Measurements from ENCODE around the gene ADAMTS20. TPM values are rescaled to one million over a fixed set of nuclear protein-coding genes. Genes with fewer than 3 reads are reported as not detected.

Gene ADAMTS20
- total RNA-seq, 1 donor from 2014 or later = not detected

DNA sequence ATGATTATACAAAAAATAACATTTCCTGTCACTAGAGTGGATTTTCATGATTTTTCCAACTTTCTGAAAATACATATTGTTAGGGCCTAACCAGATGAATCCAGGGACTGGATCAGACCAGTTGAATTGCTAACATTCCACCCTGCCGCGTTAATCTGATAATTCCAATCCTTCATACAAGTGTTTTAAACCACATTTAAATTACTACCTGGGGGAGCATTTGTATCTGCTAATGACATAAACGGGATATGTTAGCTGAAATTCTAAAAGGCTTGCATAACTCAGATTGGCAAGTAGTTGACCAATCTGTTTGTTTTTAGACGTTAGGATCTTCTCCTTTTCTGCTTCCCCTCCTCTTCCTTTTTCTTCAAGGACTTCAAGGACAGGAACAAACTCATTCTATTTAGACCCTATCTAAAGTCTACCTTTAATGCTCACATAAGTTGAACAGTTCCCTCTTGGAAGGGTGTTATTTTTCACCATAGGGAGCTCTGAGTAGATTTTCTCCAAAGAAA lies 239.0 kb downstream of the ADAMTS20 start:
- H3K27me3 Mint-ChIP-seq (ENCODE audit: low read depth) = no peaks in the 10 kb centered on the region
- no peak for DNase-seq (ENCODE audit: low spot score)
- no peaks in the 10 kb centered on the region for H3K4me1 Mint-ChIP-seq (ENCODE audit: low read depth)

DNA sequence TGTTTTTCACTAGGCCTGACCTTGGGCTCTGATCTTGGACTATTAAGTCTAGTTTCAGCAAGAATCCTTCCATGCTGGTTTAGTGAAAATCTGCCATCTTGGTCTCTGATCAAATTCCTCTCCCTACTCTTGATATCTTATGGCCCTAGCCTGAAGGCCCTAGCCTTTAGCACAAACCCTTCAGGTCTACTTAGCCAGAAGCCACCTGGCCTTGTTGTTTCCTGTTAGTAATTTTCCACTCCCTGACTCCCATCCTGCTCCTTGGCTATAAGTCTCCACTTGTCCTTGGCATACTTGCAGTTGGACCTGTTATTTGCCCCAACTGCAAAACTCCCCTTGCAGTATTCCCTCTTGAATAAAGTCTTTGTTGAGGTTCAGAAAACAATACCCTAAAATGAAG lies 241.4 kb downstream of the ADAMTS20 start:
- DNase-seq (ENCODE audit: low spot score) = no peak
- Mint-ChIP-seq H3K27ac (no peak overlapping the region), H3K27me3 (ENCODE audit: low read depth) (no peaks in the 10 kb centered on the region), H3K4me1 (ENCODE audit: low read depth) (no peaks in the 10 kb centered on the region), H3K36me3 (ENCODE audit: low read depth) (no peaks in the 10 kb centered on the region), H3K4me3 (ENCODE audit: low read depth) (no peak overlapping the region), H3K9me3 (no peaks in the 10 kb centered on the region)
- intact Hi-C loops (cut with micrococcal nuclease) = no loop called here

More for the DNA sequence above, 239.0 kb downstream of the ADAMTS20 start:
- H3K9me3 Mint-ChIP-seq = no peaks in the 10 kb centered on the region
- H3K27ac Mint-ChIP-seq = no peak overlapping the region
- no peak overlapping the region for H3K4me3 Mint-ChIP-seq (ENCODE audit: low read depth)
- H3K36me3 Mint-ChIP-seq (ENCODE audit: low read depth) = no peaks in the 10 kb centered on the region
- intact Hi-C loops (cut with micrococcal nuclease) = no loop called here

- intact Hi-C loops (cut with micrococcal nuclease) = no loop called here
- no peaks in the 10 kb centered on the region for H3K9me3 Mint-ChIP-seq
- H3K36me3 Mint-ChIP-seq (ENCODE audit: low read depth) = no peaks in the 10 kb centered on the region
- H3K4me1 Mint-ChIP-seq (ENCODE audit: low read depth) = no peaks in the 10 kb centered on the region
- no peaks in the 10 kb centered on the region for H3K27me3 Mint-ChIP-seq (ENCODE audit: low read depth)
- H3K27ac Mint-ChIP-seq = no peak overlapping the region
- no peak overlapping the region for H3K4me3 Mint-ChIP-seq (ENCODE audit: low read depth)
- no peak for DNase-seq (ENCODE audit: low spot score)
These were observed 242.0 kb downstream of the ADAMTS20 start for GRCh38 chr12:43309959-43310358.

DNA sequence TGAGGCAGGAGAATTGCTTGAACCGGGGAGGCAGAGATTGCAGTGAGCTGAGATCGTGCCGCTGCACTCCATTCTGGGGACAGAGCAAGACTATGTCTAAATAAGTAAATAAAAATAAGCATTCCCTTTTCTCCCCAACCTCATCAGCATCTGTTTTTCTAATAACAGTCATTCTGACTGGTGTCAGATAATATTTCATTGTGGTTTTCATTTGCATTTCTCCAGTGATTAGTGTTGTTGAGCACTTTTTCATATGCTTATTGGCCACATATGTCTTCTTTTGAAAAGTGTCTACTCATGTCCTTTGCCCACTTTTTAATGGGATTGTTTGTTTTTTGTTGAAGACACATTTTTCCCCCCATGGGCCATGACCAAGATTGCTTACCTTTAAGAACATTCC lies 243.2 kb downstream of the ADAMTS20 start:
- no peaks in the 10 kb centered on the region for H3K4me1 Mint-ChIP-seq (ENCODE audit: low read depth)

DNA sequence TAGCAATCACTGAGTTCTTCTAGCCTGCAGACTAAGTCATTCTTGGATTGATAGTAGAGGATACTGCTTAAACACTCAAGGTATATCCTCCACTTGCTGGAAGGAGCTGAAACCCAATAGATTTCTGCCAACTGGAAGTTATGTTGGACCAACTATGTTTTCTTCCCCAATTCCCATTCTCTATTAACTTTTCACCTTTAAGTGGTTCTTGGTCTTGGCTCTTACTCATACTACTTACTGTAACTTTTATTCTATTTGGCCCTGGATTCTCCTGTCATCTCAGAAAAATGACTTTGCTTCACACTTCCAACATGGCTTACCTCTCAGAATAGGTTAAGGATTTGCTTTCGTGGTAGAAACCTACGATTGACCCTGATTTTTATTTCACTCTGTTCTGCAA lies 244.9 kb downstream of the ADAMTS20 start:
- H3K27ac Mint-ChIP-seq = no peak overlapping the region
- DNase-seq (ENCODE audit: low spot score) = no peak
- no peaks in the 10 kb centered on the region for H3K9me3 Mint-ChIP-seq

More for the DNA sequence above, 243.2 kb downstream of the ADAMTS20 start:
- DNase-seq (ENCODE audit: low spot score) = no peak
- Mint-ChIP-seq H3K9me3 (no peaks in the 10 kb centered on the region), H3K36me3 (ENCODE audit: low read depth) (no peaks in the 10 kb centered on the region), H3K27ac (no peak overlapping the region), H3K4me3 (ENCODE audit: low read depth) (no peak overlapping the region), H3K27me3 (ENCODE audit: low read depth) (no peaks in the 10 kb centered on the region)
- intact Hi-C loops (cut with micrococcal nuclease) = no loop called here

DNA sequence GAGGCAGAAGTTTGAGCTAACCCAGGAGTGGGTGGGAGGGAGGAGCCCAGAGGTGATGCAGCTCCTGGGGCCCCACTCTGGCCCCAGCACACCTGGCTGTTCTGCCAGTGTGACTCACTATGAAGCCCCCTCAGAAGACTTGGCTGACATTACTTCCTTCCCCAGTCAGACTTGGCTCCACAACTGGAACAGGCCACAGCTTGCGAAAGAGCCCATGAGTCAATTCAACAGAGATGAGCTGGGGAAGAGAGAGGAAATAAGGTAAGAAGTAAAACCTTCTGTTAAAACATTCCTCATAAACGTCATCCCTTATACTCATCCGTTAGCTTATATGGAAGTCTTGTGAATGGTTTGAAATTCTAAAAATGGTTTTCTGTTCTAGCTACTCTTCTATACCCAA lies 245.9 kb downstream of the ADAMTS20 start:
- no peaks in the 10 kb centered on the region for H3K27me3 Mint-ChIP-seq (ENCODE audit: low read depth)
- no peaks in the 10 kb centered on the region for H3K9me3 Mint-ChIP-seq
- intact Hi-C loops (cut with micrococcal nuclease) = no loop called here
- H3K27ac Mint-ChIP-seq = no peak overlapping the region
- H3K4me3 Mint-ChIP-seq (ENCODE audit: low read depth) = no peak overlapping the region
- no peak for DNase-seq (ENCODE audit: low spot score)
- H3K4me1 Mint-ChIP-seq (ENCODE audit: low read depth) = no peaks in the 10 kb centered on the region
- H3K36me3 Mint-ChIP-seq (ENCODE audit: low read depth) = no peaks in the 10 kb centered on the region

More for the DNA sequence above, 244.9 kb downstream of the ADAMTS20 start:
- Mint-ChIP-seq H3K36me3 (ENCODE audit: low read depth) (no peaks in the 10 kb centered on the region), H3K27me3 (ENCODE audit: low read depth) (no peaks in the 10 kb centered on the region), H3K4me3 (ENCODE audit: low read depth) (no peak overlapping the region), H3K4me1 (ENCODE audit: low read depth) (no peaks in the 10 kb centered on the region)
- intact Hi-C loops (cut with micrococcal nuclease) = no loop called here

GRCh38 chr12:43305065-43305464 lies 246.9 kb downstream of the ADAMTS20 start:
- H3K9me3 Mint-ChIP-seq = no peaks in the 10 kb centered on the region
- H3K27ac Mint-ChIP-seq = no peak overlapping the region
- H3K36me3 Mint-ChIP-seq (ENCODE audit: low read depth) = no peaks in the 10 kb centered on the region
- no peak for DNase-seq (ENCODE audit: low spot score)
- H3K4me1 Mint-ChIP-seq (ENCODE audit: low read depth) = no peaks in the 10 kb centered on the region
- intact Hi-C loops (cut with micrococcal nuclease) = no loop called here
- H3K27me3 Mint-ChIP-seq (ENCODE audit: low read depth) = no peaks in the 10 kb centered on the region
- no peak overlapping the region for H3K4me3 Mint-ChIP-seq (ENCODE audit: low read depth)

Other genes starting within 250 kb of the ADAMTS20 start
- 22.8 and 24.4 TPM in 2 replicates for gene PUS7L, start 206.6 kb upstream of the ADAMTS20 start, total RNA-seq
- 26.5 and 28.5 TPM in 2 replicates for gene IRAK4, start 206.7 kb upstream of the ADAMTS20 start, total RNA-seq

All from activated T-helper 2 cell treated with anti-CD3 and anti-CD28 coated beads, Interferon-gamma antibody, Interleukin-2, Interleukin-4, amounts not matched to agents 10 μg/mL and 5 μg/mL and 100 μg/mL, durations not matched to agents 14 hours and 24 hours and 36 hours (primary cell).